GM21390 (cell line): Measurements from ENCODE around the gene GJB3.

Source experiments
- ATAC-seq: cut with Tn5 transposase; IDR thresholded peaks from one replicate; pipeline ENCODE4 v1.9.1; 2021; ENCODE audit not compliant: unreplicated experiment

Gene GJB3

DNA sequence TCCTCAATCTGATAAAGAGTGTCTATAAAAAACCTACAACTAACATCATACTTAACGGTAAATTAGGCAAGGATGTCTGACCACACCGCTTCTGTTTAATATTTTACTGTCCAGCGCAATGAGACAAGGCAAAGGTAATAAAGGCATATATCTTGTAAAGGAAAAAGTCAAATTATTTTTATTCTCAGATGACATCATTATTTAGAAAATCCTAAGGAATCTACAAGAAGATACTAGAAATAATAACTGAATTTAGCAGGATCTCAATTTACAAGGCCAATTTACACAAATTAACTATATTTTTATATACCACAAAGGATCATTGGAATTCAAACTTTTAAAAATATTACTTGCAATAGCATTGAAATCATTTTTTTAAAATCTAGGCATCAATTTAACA lies 41.2 kb downstream of the GJB3 start:
- no peak for ATAC-seq

DNA sequence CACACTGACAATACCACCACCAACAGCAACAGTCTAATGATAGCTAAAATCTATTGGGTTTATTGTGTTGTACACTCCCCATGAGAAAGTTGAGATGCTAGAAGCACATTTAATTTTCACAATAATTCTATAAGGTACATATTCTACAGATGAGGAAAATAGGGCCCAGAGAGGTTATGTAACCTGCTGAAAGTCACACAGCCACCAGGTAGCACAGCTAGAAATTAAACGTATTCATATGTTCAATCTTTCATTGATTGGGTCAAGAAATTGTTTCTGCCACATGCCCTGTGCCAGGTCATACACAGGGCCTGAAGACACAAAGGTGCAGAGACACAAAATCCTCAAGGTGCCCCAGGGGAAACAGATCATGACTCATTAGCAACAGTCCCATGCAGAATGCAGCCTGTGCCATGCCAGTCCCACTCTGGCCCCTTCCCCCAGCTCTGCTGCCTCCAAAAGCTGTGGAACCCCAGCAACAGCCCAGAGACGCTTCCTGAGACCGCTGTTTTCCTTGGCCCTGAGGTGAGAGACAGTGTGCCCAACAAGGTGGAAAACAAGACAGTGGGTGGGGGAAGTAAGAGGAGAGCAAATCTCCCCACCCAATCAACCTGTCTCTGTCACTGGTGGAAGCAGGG lies 43.9 kb downstream of the GJB3 start:
- ATAC-seq: no peak

DNA sequence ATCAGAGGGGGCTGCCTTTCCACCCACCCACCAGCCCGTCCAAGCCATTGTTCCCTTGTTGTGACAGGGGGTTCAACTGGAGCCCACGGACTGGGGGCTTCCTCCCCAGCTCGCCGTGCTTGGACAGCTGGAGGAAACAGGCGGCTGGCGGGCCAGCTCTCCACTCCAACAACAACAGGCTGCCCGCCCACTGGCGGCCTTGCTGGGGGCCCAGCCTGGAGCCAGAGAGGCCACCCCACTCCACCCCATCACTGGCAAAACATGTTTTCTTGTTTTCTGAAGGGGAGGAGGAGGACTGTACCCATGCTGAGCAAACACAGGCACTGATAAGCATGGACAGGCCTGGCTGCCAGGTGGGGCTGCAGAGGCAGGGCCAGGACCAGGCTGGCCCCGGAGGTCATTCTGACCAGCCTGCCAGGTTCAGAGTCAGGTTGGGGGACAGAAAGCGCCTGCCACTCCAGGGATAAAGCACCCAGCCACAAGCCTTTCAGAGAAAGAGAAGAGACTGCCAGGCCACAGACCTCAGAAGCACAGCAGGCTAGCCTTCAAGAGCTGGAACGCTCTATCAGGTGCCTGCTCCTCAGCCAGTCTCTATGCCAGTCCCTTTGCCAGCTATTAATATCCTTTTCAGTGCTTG lies 44.6 kb downstream of the GJB3 start:
- no peak for ATAC-seq

DNA sequence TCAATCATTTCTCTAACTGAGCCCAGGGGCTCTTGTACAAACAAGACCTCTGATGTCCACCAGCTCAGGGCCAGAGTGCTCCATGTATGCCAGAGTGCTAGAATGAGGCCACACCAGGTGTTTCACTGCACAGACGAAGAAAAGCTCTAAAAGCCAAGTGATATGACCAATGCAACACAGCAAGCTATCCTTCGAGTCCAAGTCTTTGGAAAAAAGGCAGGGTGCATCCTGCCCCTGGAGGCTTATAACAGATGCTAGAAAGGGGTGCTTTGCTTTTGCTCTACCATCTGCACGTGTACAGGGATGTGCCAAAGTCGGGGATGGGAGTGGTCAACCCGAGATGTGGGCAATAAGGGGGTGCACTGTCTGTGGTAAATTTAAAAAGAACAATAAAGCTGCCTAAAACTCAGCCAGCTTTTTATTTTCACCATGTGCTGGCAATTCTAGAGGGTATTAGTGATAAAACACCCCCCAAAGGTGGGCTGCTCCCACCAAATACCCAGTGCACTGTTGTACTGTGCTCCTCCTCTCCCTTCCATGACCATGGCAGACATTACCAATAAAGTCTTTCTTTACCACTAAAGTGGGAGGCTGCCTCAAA lies 46.4 kb downstream of the GJB3 start:
- no peak for ATAC-seq

DNA sequence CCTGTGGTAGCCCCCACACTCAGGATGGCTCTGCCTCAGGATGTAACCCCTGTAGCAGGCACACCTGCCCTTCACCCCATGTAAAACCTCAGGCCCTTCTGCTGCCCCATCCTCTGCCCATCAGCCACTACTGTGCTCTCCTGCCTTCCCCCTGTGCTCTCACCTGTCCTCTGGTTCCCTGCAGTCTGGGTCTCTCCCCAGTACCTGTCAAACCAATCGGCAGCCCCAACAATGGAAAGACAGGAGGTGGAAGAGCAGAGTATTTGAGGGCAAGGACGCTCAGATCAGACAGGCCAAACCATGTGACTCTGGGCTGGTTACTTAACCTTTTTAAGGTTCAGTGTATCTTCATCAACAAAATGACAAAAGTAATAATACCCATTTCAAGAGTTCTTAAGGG lies 47.6 kb downstream of the GJB3 start:
- no peak for ATAC-seq

DNA sequence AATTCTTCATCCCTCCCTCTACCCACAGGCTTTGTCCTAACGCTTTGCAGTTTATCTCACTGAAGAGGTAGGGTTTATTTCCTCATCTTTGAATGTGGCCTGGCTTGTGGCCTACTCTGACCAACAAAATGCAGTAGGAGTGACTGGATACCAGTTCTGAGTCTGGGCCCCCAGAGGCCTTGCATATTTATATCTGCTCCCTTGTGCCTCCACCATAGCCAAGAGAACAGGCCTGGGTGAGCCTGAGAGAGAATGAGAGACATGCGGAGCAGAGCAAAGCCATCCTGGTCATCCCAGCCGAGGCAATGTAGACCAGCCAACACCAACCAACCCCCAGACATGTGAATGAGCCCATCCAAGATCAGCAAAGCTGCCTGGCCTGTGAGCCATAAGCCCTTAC lies 48.2 kb downstream of the GJB3 start:
- no peak for ATAC-seq

DNA sequence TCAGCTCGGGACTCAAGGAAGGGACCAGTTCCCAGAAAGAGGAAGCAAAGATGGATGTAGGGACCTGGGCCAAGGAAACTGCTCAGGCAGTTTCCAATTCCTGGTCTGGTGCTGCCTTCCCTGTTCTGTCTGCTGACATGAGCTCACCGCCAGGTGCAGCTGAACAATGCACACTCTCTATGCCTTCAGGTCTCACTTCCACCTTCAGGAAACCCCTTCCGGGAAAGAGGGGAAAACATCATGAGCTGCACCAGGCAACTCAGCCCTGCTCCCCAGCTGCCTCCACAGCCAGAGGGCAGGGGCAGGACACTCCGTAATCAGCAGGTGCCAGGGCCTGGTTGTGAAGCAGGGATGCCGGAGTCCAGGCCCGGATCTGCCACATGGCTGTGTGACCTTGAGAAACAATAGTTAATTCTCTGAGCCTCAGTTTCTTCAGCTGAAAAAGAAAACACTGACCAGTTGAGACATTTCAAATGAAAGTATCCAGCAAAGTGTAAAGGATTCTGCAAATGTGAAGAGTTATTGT lies 50.8 kb downstream of the GJB3 start:
- ATAC-seq: no peak

DNA sequence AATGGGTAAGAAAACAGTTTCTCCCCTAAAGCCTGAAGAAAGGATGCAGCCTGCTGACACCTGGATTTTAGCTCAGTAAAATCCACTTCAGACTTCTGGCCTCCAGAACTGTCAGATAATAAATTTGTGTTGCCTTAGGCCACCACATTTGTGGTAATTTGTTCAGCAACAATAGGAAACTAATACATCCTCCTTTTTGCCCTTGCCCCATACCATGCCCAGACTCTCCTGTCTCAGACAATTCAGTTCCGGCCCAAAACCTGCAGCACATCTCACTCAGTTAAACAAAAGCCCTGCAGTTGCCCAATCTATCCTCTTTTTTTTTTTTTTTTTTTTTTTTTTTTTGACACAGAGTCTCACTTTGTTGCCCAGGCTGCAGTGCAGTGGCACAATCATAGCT lies 52.7 kb downstream of the GJB3 start:
- ATAC-seq: no peak
